GM18517 (cell line): ENCODE data around the gene DOC2A.
"Not testable (repeated sequence)": the region's sequence is repeated elsewhere in the genome, so short reads cannot be mapped to it uniquely, and the experiment has no call there.

ENCODE experiments used
- ATAC-seq: cut with Tn5 transposase; IDR thresholded peaks from one replicate; pipeline ENCODE4 v1.9.1; 2021; ENCODE audit warnings: mild to moderate bottlenecking, moderate library complexity; ENCODE audit not compliant: unreplicated experiment

DOC2A gene

DNA sequence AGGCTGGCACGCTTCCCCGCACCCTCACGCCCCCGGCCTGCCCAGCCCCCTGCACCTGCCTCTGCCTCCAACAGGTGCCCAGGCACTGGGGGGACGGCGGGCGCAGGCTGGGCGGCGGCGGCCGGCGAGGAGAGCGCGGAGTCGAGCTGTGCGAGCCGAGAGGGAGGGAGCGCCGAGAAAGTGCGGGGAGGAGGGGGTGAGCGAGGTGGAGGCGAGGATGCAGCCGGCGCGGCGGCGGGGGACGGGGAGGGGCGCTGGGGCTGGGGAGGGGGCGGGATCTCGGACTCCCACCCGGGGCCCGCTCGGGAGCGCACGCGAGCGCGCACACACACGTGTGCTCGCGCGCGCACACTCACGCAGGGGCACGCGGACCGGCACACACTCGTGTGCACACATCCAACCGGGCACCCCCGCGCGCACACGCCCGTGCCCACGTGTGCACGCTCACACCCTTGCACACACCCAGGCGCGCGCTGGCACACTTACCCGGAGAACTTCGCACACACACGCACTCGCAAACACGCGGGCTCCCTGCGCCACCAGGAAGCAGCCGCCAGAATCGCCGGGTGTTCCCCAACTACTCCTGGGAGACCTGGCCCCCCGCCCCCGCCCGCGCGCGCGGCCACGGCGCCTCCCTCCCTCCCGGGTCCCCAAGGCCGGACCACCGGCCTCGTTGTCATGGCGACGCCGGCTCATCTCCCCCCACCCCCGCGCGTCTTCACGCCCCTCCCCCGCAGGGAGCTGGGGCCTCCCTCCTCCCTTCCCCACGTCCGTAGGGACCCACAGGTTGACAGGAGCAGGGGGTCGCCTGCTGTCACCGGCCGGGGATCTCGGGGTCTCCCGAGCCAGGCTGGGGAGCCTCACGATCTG is at the start of gene DOC2A:
DOC2A (minus strand) TSS at position 184 of the 870 bp plus-strand sequence. CDS start 805 bp downstream, outside the sequence.
- no peak for ATAC-seq

DNA sequence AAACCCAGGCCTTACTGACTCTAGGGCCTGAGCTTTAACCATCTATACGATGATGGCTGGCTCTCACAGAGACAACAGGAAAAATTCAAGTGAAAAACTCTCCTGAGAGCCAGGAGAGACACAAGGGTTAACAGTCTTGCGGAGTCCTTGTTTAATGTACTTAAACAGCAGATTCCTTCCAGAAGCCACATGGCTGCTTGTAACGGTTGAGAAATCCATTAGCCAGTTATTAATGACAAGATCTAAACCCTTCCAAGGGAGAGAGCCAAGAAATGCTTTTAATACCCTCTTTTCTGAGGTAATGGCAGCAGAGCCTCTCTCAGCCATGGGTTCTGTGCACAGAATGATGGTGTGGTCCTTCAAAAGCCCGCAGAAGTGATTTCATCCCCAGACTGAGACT is 49.5 kb upstream of the DOC2A start:
- no peak for ATAC-seq

DNA sequence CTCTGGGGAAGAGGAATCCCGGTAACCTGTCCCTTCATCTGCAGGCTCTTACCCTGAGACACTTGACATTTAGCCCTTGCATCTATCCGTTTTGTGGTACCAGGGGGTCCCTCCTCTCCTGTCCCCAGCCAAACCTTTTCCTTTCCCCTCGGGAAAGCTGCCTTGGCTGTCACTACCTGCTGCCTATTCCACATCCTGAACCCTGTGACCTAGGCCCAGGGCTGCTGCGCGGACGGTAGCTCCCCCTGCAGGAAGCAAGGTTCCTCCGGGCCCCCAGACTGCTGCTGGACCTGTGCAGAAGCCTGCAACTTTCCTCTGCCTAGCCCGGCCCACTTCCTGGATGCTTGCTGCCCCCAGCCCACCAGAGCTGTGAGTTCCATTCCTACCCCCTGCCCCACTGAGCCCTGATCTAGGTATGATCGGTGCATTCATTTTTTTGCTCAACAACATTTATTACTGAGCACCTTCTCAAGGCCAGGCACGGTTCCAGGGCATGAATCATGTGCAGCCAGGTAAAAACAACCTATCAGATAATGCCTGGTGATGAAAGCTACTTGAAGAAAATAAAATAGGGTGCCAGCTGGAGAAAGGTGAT is 44.2 kb upstream of the DOC2A start:
- no peak for ATAC-seq

DNA sequence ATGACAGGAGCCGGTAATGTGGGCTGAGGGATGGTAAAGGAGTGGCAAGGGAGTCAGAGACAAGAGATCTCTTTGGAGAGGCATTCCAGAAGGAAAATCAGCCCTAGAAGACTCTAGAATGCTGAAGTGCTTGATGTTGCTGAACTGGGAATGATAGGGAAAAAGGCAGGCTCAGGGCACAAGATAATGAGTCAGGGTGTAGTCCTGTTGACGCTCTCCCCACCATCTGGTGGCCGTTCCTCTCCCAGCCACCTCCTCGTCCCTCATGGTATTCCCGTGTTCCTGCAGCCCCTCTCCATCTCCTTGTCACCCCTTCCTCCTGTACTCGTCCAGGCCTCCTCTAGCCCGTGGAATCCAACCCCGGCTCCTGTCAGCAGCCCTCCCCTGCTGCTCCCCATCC is 43.6 kb upstream of the DOC2A start:
- ATAC-seq, result no peak

DNA sequence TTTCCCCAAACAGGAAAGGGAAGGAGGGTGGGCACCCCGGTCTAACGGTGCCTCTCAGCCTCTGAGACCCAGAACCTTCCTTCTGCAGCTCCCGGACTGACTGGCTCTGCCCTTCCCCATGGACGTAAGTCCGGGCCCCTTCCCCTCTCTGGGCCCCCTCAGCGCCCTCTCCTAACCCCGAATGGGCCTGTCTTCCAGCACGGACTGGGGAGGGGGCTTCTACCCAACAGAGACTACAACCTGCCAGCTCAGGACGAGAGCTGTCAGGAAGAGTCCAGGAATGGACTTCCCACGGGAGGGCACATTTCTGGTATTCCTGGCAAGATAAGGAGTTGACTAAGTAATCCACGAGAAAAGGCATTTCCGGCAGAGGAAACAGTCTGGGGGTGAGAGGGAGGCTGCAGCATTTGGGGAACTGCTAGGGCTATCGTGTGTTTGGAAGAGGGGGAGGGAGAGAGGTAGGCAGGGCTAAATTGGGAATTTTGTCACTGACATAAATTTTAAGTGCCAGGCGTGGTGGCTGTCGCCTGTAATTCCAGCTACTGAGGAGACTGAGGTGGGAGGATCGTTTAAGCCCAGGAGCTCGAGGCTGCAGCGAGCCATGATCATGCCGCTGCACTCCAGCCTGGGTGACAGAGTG is 42.7 kb upstream of the DOC2A start:
- no peak for ATAC-seq

DNA sequence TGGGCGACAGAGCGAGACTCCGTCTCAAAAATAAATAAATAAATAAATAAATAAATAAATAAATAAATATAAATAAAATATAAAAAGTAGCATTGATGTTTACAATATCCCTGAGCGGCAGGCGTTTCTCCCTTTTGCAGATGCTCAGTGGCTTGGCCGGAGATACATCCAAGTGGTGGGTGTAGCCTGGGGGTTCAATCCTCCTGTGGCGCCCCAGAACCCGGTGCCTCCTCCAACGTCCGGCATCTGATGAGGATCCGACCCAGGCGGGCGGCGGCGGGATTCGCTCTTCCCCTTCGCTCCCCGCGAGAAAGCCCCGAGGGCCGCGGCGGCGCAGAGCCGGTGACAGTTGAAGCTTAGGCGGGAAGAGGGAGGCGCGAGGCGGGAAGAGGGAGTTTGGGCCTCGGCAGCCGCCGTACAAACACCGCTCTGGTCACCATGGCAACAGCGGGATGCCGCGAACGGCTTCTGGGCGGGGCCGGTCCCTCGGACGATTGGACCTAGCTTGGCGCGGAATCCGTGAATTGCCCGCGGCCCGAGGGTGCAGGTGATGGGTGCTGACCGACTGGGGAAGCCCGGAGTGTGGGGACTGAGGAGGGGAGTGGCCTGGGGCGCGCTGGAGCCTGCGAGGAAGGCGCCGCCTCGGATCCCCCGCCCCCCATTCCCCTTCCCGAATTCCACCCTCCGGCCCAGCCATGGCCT is 42.0 kb upstream of the DOC2A start:
- ATAC-seq, result peak; percentile 54

DNA sequence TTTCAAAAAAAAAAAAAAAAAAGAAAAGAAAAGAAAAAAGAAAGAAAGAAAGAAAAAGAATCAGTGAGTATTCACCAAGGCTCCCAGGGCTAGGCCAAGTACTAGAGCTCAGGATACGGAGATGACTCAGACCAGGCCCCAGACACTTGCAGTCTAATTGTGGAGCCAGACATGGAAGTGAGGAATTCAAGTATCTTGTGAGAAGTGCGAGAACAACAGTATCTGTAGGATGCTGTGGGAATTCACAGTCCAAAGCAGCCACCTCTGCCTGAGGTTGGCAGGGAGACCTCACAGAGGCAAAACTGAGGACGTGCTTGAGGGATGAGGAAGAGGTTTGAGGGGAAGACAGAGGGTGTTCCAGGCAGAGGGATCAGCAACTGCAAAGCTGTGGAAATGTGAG is 40.7 kb upstream of the DOC2A start:
- no peak for ATAC-seq

DNA sequence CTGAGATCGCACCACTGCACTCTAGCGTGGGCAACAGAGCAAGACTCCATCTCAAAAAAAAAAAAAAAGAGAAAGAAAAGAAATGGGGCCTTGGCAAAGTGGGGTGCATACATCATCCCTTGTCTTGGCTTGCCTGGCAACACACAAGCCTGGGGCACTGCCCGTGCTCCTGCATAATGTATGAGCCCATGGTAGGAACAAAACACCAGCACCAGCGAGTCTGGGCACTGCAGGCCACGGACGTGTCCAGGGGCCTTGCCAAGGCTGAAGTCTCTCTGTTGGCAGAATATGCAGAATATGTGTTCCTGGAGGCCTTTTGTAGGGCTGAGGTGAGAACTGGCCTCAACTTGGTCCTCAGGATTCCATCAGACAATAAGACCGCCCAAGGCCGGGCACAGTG is 39.0 kb upstream of the DOC2A start:
- ATAC-seq, result no peak

DNA sequence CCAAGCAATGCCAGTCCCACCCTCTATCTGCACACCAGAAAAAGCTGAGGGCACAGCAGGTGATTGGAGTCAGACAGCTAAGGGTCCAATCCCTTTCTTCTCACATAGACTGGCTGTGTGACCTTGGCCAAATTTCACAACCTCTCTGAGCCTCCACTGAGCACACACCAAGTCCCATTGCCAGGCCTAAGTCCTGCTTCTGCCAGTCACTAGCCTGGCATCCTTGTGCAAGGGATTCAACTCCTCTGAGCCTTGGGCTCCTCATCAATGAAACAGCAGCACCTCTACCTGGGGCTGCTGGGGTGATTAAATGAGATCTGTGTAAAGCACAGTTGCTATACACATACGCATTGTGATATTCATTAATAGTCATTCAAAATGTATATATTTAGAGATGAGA is 35.8 kb upstream of the DOC2A start:
- ATAC-seq, result no peak

DNA sequence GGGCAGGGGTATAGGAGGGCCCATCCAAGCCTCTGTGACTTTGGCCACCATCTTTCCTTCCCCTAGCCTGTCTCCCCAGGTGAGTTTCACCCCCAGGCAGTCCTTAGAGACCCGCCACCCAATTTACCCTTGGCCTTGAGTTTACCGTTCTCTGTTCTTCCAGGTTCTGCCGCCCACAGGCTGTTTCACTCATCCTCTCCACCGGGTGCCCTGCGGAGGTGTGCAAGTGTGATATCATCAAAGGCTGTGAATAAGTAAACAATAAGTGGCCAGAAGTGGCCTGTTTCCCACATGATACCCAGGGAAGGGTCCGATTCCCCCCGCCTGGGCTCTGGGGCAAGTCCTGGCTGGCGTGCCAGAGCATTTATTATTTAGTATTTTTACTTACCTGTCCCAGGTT is 35.4 kb upstream of the DOC2A start:
- no peak for ATAC-seq

DNA sequence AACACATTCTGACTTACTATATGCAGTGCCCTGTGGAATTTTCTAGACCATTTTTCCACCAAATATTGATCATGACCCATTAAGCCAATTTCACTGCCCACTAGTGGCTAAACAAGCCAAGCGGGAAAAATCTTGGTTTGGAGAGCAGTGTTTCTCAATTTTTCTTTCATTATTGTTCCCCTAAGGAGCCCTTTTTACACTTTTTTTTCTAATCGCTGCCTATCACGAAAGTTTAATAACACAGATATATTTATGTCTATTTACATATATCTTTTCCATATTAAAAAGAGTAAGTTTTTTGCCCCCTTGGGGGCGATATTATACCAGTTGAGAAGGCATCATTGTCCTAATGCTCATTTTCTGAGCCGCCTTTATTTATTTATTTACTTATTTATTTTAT is 31.0 kb upstream of the DOC2A start:
- no peak for ATAC-seq

DNA sequence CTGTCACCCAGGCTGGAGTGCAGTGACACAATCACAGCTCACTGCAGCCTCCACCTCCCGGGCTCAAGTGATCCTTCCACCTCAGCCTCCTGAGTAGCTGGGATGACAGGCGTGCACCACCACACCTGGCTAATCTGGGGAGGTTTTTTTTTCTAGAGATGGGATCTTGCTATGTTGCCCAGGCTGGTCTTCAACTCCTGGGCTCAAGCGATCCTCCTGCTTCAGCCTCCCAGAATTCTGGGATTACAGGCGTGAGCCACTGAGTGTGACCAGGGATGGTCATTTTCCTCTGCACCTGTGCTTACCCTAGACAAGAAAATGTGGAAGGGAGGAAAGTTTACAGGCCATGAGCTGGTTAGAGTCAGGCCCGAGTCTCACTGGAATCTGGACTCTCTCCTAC is 29.9 kb upstream of the DOC2A start:
- not testable (repeated sequence) for ATAC-seq

DNA sequence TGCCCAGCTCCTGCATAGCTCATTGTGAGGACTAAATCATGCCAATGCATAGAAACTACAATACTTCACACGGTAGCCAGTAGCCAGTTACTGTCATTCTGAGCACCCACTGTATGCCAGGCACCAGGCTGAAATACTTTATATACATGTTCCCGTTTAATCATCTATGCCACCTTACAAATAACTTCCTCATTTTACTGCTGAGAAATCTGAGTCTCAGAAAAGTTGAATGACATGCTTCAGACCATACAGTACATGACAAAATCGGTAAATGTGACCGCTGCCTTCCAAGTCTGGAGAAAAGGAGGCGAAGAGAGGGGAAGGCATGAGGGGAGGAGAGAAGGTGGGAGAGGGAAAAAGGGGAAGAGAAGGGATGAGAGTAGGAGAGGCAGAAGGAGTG is 29.4 kb upstream of the DOC2A start:
- no peak for ATAC-seq

DNA sequence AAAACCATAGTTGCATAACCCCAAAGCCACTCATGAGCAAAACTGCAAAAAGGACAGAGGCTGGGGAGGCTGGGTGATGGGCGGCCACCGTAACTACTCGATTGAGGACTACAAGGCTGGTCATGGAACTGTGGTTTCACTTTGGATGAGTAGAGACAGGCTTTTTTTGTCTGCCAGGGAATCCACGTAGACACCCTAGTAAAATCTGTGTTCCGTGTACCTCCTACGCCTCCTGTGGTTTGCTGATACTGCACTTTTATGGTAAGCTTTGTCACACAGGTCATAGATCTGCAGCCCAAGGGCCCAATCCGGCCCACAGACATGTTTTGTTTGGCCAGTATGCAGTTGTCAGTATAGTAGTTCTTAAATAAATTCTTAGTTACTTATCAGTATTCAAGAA is 22.4 kb upstream of the DOC2A start:
- no peak for ATAC-seq

DNA sequence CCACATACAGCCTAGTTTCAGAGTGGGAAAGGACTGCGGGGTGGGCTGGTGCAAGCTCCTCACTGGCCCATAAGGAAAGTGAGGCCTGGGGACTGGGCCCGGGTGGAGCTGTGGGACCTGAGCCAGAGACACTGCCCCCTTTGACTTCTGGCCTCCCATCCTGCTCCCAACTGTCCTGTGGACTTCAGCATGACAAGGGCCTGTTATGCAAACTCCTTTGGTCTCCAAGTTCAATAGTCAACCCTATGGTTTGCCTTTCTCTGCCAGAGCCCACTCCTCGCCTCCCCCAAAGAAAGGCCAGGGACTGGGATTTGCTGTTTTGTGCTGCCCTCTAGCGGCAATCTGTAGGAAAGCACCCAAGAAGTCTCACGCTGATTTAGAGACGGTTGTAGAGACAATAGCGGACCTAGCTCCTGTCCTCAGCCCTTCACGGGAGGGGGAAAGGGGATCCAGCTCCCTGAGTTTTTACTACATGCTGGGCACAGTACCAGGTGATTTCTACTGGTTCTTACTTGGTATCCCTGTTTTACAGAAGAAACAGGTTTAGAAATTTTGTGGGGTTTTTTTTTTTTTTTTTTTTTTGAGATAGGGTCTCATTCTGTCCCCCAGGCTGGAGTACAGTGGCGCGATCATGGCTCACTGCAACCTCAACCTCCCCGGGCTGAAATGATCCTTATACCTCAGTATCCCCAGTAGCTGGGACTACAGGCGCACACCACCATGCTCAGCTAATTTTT is 21.4 kb upstream of the DOC2A start:
- ATAC-seq, result no peak

DNA sequence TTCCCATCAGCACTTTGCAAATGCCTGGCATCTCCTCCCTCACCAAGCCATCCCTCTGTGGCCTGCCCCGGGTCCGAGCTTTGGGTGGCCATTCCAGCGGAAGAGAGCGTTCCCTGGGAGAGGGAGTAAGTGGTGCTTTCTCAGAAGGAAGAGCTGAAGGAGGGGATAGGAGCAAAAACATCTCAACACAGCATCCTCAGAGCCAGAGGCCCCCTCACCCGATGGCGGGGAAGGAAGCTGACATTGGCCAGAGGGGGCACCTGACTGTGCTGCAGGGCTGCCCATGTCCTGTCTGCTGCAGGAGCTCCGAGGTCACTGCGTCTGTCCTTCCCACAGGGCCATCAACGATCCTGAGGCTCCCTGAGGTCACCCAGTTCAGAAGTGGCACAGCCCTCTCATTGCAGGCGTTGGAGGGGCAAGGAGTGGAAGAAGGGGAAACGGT is 20.7 kb upstream of the DOC2A start:
- no peak for ATAC-seq

DNA sequence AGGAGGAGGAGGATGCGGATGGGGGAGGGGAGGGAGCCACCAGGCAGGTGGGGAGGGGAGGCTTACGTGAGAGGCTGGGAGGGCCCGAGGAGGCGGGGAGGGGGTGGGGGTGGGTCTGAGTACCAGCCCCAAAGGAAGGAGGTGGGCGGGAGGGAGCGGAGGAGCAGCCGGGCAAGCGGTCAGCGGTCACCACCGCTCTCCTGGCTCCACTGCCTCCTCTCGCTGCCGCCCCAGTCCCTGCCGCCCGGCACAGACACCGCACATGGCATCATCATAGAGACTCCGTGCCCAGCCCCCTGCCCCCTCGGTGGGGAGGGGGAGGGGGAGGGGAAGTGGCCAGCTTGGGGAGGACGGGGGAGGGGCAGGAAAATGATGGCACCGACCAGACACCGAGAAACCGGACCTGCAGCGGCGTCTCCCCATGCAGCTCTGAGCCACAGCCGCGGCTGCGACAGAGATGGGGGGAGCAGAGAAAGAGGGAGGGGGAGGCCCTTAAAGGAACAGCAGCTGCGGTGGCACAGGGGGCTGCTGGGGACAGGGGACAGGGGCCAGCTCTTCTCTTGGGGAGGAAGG is 20.1 kb upstream of the DOC2A start, which contains the start of gene TLCD3B:
TLCD3B (minus strand) TSS at position 431 of the 573 bp plus-strand sequence. CDS start 744 bp downstream, outside the sequence.
- ATAC-seq, result no peak

DNA sequence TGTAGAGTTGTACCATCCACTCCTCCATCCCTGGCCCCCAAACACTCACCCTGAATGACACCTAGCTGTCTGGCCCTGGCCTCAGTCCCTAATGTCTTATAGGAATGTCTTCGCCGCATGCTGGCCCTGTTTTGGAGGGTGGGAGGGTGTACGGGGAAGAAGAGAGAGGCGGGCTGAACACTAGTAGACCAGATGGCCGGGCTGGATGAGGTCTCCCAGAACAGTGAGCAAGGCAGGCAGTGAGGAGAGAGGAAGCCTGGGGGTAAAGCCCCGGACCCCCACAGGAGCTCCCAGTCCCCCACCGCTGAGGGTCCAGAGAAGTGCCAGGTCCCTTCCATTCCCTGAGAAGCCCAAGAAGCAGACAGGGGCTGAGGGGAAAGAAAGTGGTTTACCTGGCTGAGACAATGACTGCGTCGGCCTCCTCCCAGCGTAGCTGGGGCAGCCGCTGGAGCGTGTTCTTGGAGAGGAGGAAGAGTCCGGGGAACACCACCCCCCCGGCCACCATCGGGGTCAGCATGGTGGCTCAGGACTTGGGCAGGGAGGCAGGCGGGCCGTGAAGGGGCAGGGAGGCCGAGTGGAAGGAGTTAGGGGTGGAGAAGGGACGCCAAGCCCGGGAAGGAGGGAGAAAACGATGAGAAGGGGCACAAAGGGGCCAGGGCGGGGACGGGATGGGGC is 19.3 kb upstream of the DOC2A start:
- ATAC-seq, result no peak

DNA sequence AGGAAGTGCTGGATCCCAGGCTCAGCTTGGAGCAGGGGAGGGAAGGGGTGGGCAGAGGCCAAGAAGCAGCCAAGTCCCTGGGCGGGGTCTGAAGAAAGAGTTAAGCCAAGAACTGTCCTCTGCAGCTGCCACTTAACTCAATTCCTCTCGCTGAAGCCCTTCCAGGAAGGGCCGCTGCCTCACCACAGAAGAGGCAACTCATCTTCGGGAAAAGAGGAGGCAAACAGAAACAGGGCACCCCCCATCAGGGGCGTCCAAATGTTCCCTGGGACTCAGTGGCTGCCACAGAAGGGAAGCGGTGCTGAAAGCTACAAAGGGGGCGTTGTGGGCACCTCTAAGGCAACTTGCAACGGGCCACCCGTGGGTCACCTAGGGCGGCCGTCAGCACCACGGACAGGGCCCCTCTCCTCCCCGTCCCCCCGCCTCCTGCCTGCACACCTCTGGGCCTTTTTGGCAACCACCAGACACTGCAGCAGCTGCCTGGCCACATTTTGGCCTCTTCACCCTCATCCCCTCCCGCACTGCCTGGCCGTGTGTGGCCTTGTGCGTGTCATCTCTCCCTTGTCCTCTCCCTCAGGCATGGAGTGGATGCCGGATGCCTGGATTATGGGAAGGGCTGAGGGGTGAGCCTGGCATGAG is 17.7 kb upstream of the DOC2A start:
- no peak for ATAC-seq
